Gastrocnemius medialis (tissue), 4 donors: Measurements from ENCODE around the gene C1orf174. TPM values are rescaled to one million over a fixed set of nuclear protein-coding genes. Genes with fewer than 3 reads are reported as not detected.

ENCODE experiments used
- total RNA-seq, 4 donors: library from RNA; depleted of rRNA; stranded (reverse); fragments of >200 nt; gene quantifications; one replicate each; pipeline versions ENCODE4 v1.1.0 to v1.2.3, GENCODE V29; 2016

The C1orf174 gene
- total RNA-seq, 4 donors from 2014 or later = 10.1 to 28.5 (median 13.5) TPM

Other genes with a start within 250 kb of the C1orf174 start
- under 1 TPM in 1 of 4 donors, not detected in 3; 0.07 TPM for gene TP73, start 247.8 kb downstream of the C1orf174 start, total RNA-seq
- gene CCDC27, start 147.8 kb downstream of the C1orf174 start, total RNA-seq = under 1 TPM in 1 of 4 donors, not detected in 3; 0.09 TPM
- 1 to 10 TPM in 2 of 4 donors, not detected in 2; 1.4 to 3.7 TPM for gene SMIM1, start 127.5 kb downstream of the C1orf174 start, total RNA-seq
- gene LRRC47, start 103.8 kb downstream of the C1orf174 start, total RNA-seq = 10 to 100 TPM; 64.2 to 97.2 (median 89.9) TPM
- 10 to 100 TPM; 16.6 to 39.0 (median 21.9) TPM for gene CEP104, start 43.1 kb downstream of the C1orf174 start, total RNA-seq
- 1 to 10 TPM; 1.3 to 3.6 (median 3.1) TPM for gene DFFB, start 42.8 kb downstream of the C1orf174 start, total RNA-seq